HCT116 (cell line): ENCODE measurements around the gene TIGIT. TPM values are rescaled to one million over a fixed set of nuclear protein-coding genes. Genes with fewer than 3 reads are reported as not detected.

ENCODE experiments used
- ATAC-seq: fragments of 200-7000 bp; cut with Tn5 transposase; 2 replicates; pipeline ENCODE4 v1.9.1; 2020; ENCODE audit warnings: mild to moderate bottlenecking, moderate library complexity
- BruUV-seq: library from RNA; stranded (reverse); fragments of 400-500 nt; replicated peaks from 2 replicates; lab custom pipeline; 2021; lab: Mats Ljungman, UMichigan
- CTCF ChIA-PET: fragments of 300-600 bp; sonication (Branson Sonifier 250); formaldehyde crosslinking; loops from one replicate; lab custom pipeline; 2021; ENCODE audit warnings: antibody characterized with exemption; lab: Charles Lee
- POLR2A ChIA-PET: fragments of 300-600, 350-600 bp; sonication (Branson Sonifier 250); formaldehyde crosslinking; loops from one replicate; lab custom pipeline; 2021; ENCODE audit warnings: antibody characterized with exemption; lab: Charles Lee
- RAD21 ChIA-PET, 2 experiments: fragments of 300-600 bp; sonication (Branson Sonifier 250); formaldehyde crosslinking; loops; one replicate each; lab custom pipeline; 2023; ENCODE audit warnings: low total read pairs in 2 of 2; ENCODE audit not compliant: uncharacterized antibody in 2 of 2, unreplicated experiment in 2 of 2, low non-redundant PET in 1 of 2; lab: Charles Lee
- DNase-seq: peaks from one replicate; pipeline ENCODE4 v3.0.0-alpha.2; 2010; ENCODE audit warnings: low read depth, low spot score
- H2AFZ ChIP-seq: fragments of 200-600 bp; shearing (Covaris generic), sonication (generic); 2 replicates; pipeline ENCODE4 v1.6.1; 2017; ENCODE audit warnings: low read depth, mixed run types, mixed read lengths, antibody characterized with exemption, low read length; ENCODE audit not compliant: poor library complexity, severe bottlenecking
- H3K27ac ChIP-seq: 2 replicates; pipeline ENCODE4 v1.5.1; 2012; ENCODE audit warnings: low read depth, low read length
- H3K27me3 ChIP-seq: fragments of 200-600 bp; sonication (generic); 2 replicates; pipeline ENCODE4 v1.6.1; 2016; ENCODE audit warnings: mixed run types, low read length, mixed read lengths; ENCODE audit not compliant: insufficient read depth
- H3K36me3 ChIP-seq, 2 experiments: fragments of 200-500 bp in 1 of 2; fragments of 200-600 bp in 1 of 2; sonication (Bioruptor generic) in 1 of 2; sonication (generic) in 1 of 2; 2 replicates each; pipeline versions ENCODE4 v1.5.1 to v1.6.1; 2014 to 2016; ENCODE audit warnings: low read length in 2 of 2, inconsistent platforms in 1 of 2, mixed read lengths in 1 of 2, mixed run types in 1 of 2; ENCODE audit not compliant: insufficient read depth in 2 of 2, control insufficient read depth in 1 of 2
- H3K4me1 ChIP-seq, 2 experiments: fragments of 200-600 bp in 1 of 2; sonication (generic) in 1 of 2; 2 replicates each; pipeline versions ENCODE4 v1.5.1 to v1.6.1; 2012 to 2017; ENCODE audit warnings: low read length in 2 of 2, inconsistent platforms in 1 of 2, mild to moderate bottlenecking in 1 of 2, mixed read lengths in 1 of 2, mixed run types in 1 of 2, moderate library complexity in 1 of 2; ENCODE audit not compliant: insufficient read depth in 2 of 2, control insufficient read depth in 1 of 2
- H3K4me2 ChIP-seq: fragments of 200-600 bp; sonication (generic); 2 replicates; pipeline ENCODE4 v1.6.1; 2017; ENCODE audit warnings: mixed run types, low read length, mixed read lengths
- H3K4me3 ChIP-seq, 2 experiments: fragments of 200-600 bp in 1 of 2; sonication (generic) in 1 of 2; replicated peaks in 1 of 2; 2 replicates each; pipeline ENCODE4 v1.5.1; 2011 to 2016; ENCODE audit warnings: low read length in 2 of 2, control low read depth in 1 of 2, low read depth in 1 of 2, mild to moderate bottlenecking in 1 of 2, mixed read lengths in 1 of 2, mixed run types in 1 of 2
- H3K79me2 ChIP-seq: fragments of 200-600 bp; sonication (generic); 2 replicates; pipeline ENCODE4 v1.6.1; 2017; ENCODE audit warnings: mild to moderate bottlenecking, mixed run types, low read length, moderate library complexity, mixed read lengths; ENCODE audit not compliant: insufficient read depth
- H3K9ac ChIP-seq: fragments of 200-600 bp; sonication (generic); 2 replicates; pipeline ENCODE4 v1.6.1; 2016; ENCODE audit warnings: low read length, mixed read lengths
- H3K9me2 ChIP-seq: fragments of 200-600 bp; sonication (generic), shearing (Covaris generic); 2 replicates; pipeline ENCODE4 v1.6.1; 2017; ENCODE audit warnings: mixed run types, mild to moderate bottlenecking, moderate library complexity; ENCODE audit not compliant: insufficient read depth
- H3K9me3 ChIP-seq, 2 experiments: fragments of 200-500 bp in 1 of 2; fragments of 200-600 bp in 1 of 2; sonication (Bioruptor generic) in 1 of 2; sonication (generic) in 1 of 2; 2 replicates each; pipeline ENCODE4 v1.6.1; 2014 to 2017; ENCODE audit warnings: low read length in 2 of 2, mixed read lengths in 2 of 2, inconsistent platforms in 1 of 2, low read depth in 1 of 2, mild to moderate bottlenecking in 1 of 2, mixed run types in 1 of 2, moderate library complexity in 1 of 2; ENCODE audit not compliant: control insufficient read depth in 1 of 2, insufficient read depth in 1 of 2
- H4K20me1 ChIP-seq: fragments of 200-600 bp; sonication (generic), shearing (Covaris generic); 2 replicates; pipeline ENCODE4 v1.6.1; 2017; ENCODE audit warnings: mixed run types, mild to moderate bottlenecking, moderate library complexity; ENCODE audit not compliant: insufficient read depth
- CBX3 ChIP-seq: IDR thresholded peaks from 2 replicates; pipeline ENCODE4 v1.6.1; 2012; ENCODE audit warnings: low read depth
- CEBPB ChIP-seq: IDR thresholded peaks from 2 replicates; pipeline ENCODE4 v1.6.1; 2012; ENCODE audit warnings: low read depth
- CTCF ChIP-seq, 3 experiments: fragments of 200-600 bp in 1 of 3; sonication (generic) in 1 of 3; IDR thresholded peaks in 2 of 3; conservative IDR thresholded peaks in 1 of 3; 2 replicates each; pipeline ENCODE4 v1.5.1; 2012 to 2017; ENCODE audit warnings: low read depth in 2 of 3, low read length in 2 of 3, antibody characterized with exemption in 1 of 3, borderline replicate concordance in 1 of 3, control low read depth in 1 of 3, mild to moderate bottlenecking in 1 of 3, mixed read lengths in 1 of 3, mixed run types in 1 of 3, moderate library complexity in 1 of 3; ENCODE audit not compliant: insufficient read depth in 1 of 3
- EGR1 ChIP-seq: IDR thresholded peaks from 2 replicates; pipeline ENCODE4 v1.6.1; 2012; ENCODE audit warnings: low read depth
- ELF1 ChIP-seq: IDR thresholded peaks from 2 replicates; pipeline ENCODE4 v1.6.1; 2012; ENCODE audit warnings: low read depth, borderline replicate concordance
- FOSL1 ChIP-seq: IDR thresholded peaks from 2 replicates; pipeline ENCODE4 v1.6.1; 2012; ENCODE audit warnings: low read depth
- JUND ChIP-seq: IDR thresholded peaks from 2 replicates; pipeline ENCODE4 v1.6.1; 2012
- POLR2A ChIP-seq: IDR thresholded peaks from 2 replicates; pipeline ENCODE4 v1.7.0; 2011; ENCODE audit warnings: borderline replicate concordance; ENCODE audit not compliant: insufficient read depth, insufficient read length; ENCODE audit errors: extremely low read depth
- SIN3A ChIP-seq: IDR thresholded peaks from 2 replicates; pipeline ENCODE4 v1.6.1; 2012; ENCODE audit warnings: low read depth
- TCF7L2 ChIP-seq: IDR thresholded peaks from 2 replicates; pipeline ENCODE4 v1.7.0; 2011; ENCODE audit warnings: borderline replicate concordance, inconsistent platforms; ENCODE audit not compliant: insufficient read depth, insufficient read length; ENCODE audit errors: extremely low read depth
- YY1 ChIP-seq: IDR thresholded peaks from 2 replicates; pipeline ENCODE4 v1.6.1; 2011; ENCODE audit warnings: low read length, low read depth, moderate library complexity, mild to moderate bottlenecking; ENCODE audit not compliant: insufficient replicate concordance; ENCODE audit errors: extremely low read depth
- ZFX ChIP-seq: fragments of 450-650 bp; IDR thresholded peaks from 2 replicates; pipeline ENCODE4 v1.6.1; 2017
- ZNF274 ChIP-seq: fragments of 200-500 bp; sonication (Bioruptor generic); IDR thresholded peaks from 2 replicates; pipeline ENCODE4 v1.6.1; 2014; ENCODE audit warnings: mild to moderate bottlenecking, low read depth, low read length, inconsistent platforms
- intact Hi-C: fragments of 100-400 bp; cut with micrococcal nuclease; formaldehyde crosslinking; loops from 2 replicates; pipeline ENCODE4 v1.10.0; 2022
- total RNA-seq: library from RNA; stranded (reverse); gene quantifications from one replicate; pipeline ENCODE4 v1.2.1, GENCODE V29; 2021; ENCODE audit not compliant: unreplicated experiment

Gene TIGIT
- total RNA-seq, 1 experiment from 2014 or later, result 0.07 TPM

- H3K79me2 ChIP-seq, result no peaks in the 10 kb centered on the region
- no peak for DNase-seq
- ATAC-seq, result no peak
- H3K27me3 ChIP-seq, result no peaks in the 10 kb centered on the region
- POLR2A ChIA-PET, result no interaction called here
- no peaks in the 10 kb centered on the region for H3K4me1 ChIP-seq
- TF ChIP-seq CBX3, result no peak
- no peak for TF ChIP-seq FOSL1
- TF ChIP-seq ZFX, result no peak
- TF ChIP-seq YY1, result no peak
- no peak for TF ChIP-seq POLR2A
- no peak for TF ChIP-seq CEBPB
- TF ChIP-seq JUND, result no peak
- TF ChIP-seq ZNF274, result no peak
- no peak for TF ChIP-seq CTCF (IDR thresholded peaks at IDR 0.05 in 2 of 3, conservative IDR thresholded peaks at IDR 0.05 in 1 of 3; ENCODE audit: borderline replicate concordance in 1 of 3, insufficient read depth in 1 of 3, low read depth in 2 of 3, low read length in 2 of 3)
- TF ChIP-seq TCF7L2, result no peak
- no peak for TF ChIP-seq SIN3A
- no peak for TF ChIP-seq ELF1
- TF ChIP-seq EGR1, result no peak
- TF ChIP-seq, all 23 proteins: peak for 0
- BruUV-seq, result no TSS peak
- no peaks in the 10 kb centered on the region for H3K9me2 ChIP-seq
- no peaks in the 10 kb centered on the region for H3K9me3 ChIP-seq
- CTCF ChIA-PET, result no interaction called here
- H3K4me3 ChIP-seq, result no peak overlapping the region
- no peak overlapping the region for H3K27ac ChIP-seq
- no peak overlapping the region for H3K9ac ChIP-seq
- intact Hi-C loops, result no loop called here
- H3K36me3 ChIP-seq, result no peaks in the 10 kb centered on the region
- no peak overlapping the region for H3K4me2 ChIP-seq
- RAD21 ChIA-PET, result no interaction called here
- H4K20me1 ChIP-seq, result no peaks in the 10 kb centered on the region
- no peak overlapping the region for H2AFZ ChIP-seq
These were observed 16.9 kb downstream of the TIGIT start for GRCh38 chr3:114310695-114311094.
